ENCODE results near the gene SLC38A8. TPM values are rescaled to one million over a fixed set of nuclear protein-coding genes. Genes with fewer than 3 reads are reported as not detected.

Gene SLC38A8
- total RNA-seq, 1 experiment from 2014 or later, result not detected

DNA sequence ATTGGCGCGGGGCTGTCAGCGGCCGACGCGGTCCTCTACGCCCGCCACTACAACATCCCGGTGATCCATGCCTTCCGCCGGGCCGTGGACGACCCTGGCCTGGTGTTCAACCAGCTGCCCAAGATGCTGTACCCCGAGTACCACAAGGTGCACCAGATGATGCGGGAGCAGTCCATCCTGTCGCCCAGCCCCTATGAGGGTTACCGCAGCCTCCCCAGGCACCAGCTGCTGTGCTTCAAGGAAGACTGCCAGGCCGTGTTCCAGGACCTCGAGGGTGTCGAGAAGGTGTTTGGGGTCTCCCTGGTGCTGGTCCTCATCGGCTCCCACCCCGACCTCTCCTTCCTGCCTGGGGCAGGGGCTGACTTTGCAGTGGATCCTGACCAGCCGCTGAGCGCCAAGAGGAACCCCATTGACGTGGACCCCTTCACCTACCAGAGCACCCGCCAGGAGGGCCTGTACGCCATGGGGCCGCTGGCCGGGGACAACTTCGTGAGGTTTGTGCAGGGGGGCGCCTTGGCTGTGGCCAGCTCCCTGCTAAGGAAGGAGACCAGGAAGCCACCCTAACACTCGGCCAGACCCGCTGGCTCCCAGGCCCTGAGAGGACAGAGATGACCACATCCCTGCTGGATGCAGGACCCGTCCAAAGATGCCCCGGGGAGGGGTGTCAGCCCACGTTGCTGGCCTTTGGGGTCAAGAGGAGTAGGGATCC lies 77.0 kb downstream of the SLC38A8 start:
- no peak for DNase-seq (ENCODE audit: low spot score)
- in situ Hi-C loops (cut with HindIII; ENCODE audit: low sequenced_read_pairs), result no loop called here

GRCh38 chr16:83964684-83965443 lies 77.7 kb downstream of the SLC38A8 start:
- DNase-seq (ENCODE audit: low spot score), result no peak
- in situ Hi-C loops (cut with HindIII; ENCODE audit: low sequenced_read_pairs), result no loop called here

DNA sequence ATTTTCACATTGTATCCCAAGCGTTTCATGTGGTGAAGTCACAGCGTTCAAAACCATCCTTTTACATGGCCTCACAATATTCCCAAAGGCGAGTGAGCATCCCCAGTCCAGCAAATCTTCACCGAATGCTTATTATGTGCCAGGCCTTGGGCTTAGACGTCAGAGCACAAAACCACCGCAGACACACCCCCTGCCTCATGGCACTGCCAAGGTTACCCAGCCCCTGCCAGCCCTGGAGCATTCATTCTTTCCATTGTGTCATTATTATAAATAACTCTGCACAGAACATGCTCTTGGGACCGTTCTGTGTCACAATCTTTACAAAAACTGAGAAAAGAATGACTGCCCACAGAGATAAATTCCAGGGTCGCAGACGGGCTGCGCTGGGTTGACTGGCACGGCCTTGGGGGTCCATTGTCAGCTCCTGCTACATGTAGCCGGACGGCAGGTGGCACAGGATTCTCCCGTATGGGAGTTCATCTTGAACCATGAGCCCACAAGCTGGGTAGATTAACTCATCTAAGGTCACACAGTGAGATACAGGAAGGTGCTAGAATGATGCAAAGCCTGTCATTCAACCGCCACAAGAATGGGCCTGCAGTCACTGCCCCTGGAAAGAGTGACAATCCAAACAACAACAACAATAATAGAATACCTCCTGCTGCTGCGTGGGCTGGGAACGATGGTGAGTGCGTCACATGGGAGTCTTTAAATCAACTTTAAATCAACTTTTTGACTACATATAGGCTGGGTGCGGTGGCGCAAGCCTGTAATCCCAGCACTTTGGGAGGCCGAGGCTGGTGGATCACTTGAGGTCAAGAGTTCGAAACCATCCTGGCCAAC lies 79.1 kb downstream of the SLC38A8 start:
- in situ Hi-C loops (cut with HindIII; ENCODE audit: low sequenced_read_pairs), result no loop called here
- DNase-seq (ENCODE audit: low spot score), result no peak

- DNase-seq (ENCODE audit: low spot score), result no peak
- in situ Hi-C loops (cut with HindIII; ENCODE audit: low sequenced_read_pairs), result no loop called here
Observed at GRCh38 chr16:83961591-83961990, 81.0 kb downstream of the SLC38A8 start.

DNA sequence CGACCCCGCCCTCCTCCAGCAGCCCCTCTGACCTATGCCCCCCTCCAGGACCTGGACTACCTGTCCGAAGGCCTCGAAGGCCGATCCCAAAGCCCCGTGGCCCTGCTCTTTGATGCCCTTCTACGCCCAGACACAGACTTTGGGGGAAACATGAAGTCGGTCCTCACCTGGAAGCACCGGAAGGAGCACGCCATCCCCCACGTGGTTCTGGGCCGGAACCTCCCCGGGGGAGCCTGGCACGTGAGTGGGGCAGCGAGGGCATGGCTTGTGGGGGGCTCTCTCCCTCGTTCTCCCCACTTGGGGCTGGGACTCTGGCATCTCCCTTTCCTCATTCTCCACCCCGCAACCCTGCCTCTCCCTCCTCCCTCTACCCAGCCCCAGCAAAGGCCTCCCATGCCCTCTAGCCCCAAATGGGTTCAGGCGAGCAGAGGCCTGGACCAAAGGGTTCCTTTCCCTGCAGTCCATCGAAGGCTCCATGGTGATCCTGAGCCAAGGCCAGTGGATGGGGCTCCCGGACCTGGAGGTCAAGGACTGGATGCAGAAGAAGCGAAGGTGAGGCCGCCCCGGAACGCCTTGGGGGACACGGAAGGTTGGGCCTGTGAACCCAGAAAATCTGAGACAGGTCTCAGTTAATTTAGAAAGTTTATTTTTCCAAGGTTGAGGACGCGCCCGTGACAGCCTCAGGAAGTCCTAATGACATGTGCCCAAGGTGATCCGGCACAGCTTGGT lies 81.9 kb downstream of the SLC38A8 start:
- in situ Hi-C loops (cut with HindIII; ENCODE audit: low sequenced_read_pairs), result no loop called here
- DNase-seq (ENCODE audit: low spot score), result no peak

Other genes starting within 250 kb of the SLC38A8 start
- 291 and 426 TPM in 2 replicates for gene HSBP1, start 234.8 kb downstream of the SLC38A8 start, total RNA-seq (2014; rRNA removed; shearing (Covaris generic))
- 2.8 and 3.6 TPM in 2 replicates for gene MLYCD, start 143.7 kb downstream of the SLC38A8 start, total RNA-seq (2014; rRNA removed; shearing (Covaris generic))
- 11.0 and 14.5 TPM in 2 replicates for gene OSGIN1, start 89.6 kb downstream of the SLC38A8 start, total RNA-seq (2014; rRNA removed; shearing (Covaris generic))
- gene NECAB2, start 74.6 kb downstream of the SLC38A8 start, total RNA-seq (2014; rRNA removed; shearing (Covaris generic)), result 7.4 and 9.2 TPM in 2 replicates
- gene MBTPS1, start 74.1 kb upstream of the SLC38A8 start, total RNA-seq (2014; rRNA removed; shearing (Covaris generic)), result 52.5 and 70.6 TPM in 2 replicates
- gene HSDL1, start 102.4 kb upstream of the SLC38A8 start, total RNA-seq (2014; rRNA removed; shearing (Covaris generic)), result 37.9 and 44.8 TPM in 2 replicates
- not detected in 2 replicates for gene DNAAF1, start 102.5 kb upstream of the SLC38A8 start, total RNA-seq (2014; rRNA removed; shearing (Covaris generic))
- 22.7 and 41.4 TPM in 2 replicates for gene TAF1C, start 144.3 kb upstream of the SLC38A8 start, total RNA-seq (2014; rRNA removed; shearing (Covaris generic))
- gene ADAD2, start 148.4 kb upstream of the SLC38A8 start, total RNA-seq (2014; rRNA removed; shearing (Covaris generic)), result not detected in 2 replicates
- gene KCNG4, start 197.2 kb upstream of the SLC38A8 start, total RNA-seq (2014; rRNA removed; shearing (Covaris generic)), result not detected in 2 replicates

Measured in G401 (cell line).